ENCODE results near the gene IGFBP4.

IGFBP4 gene

GRCh38 chr17:40417609-40418427, 25.4 kb upstream of the IGFBP4 start, which contains the start of gene TOP2A:
TSS of gene TOP2A (minus strand) at chr17:40417896. CDS start at chr17:40417791, 105 bp downstream.
- peaks cover 9% of the 10 kb centered on the region for H3K4me1 Mint-ChIP-seq
- H3K4me3 Mint-ChIP-seq, result peak within 1 kb of the TSS; percentile 85
- DNase-seq (ENCODE audit: low spot score in 2 of 2), result peak; percentile 98 to 100
- no peaks in the 10 kb centered on the region for H3K27me3 Mint-ChIP-seq
- ATAC-seq (replicated peaks; ENCODE audit: extremely low read depth, poor library complexity, severe bottlenecking), result peak; percentile 100
- no peaks in the 10 kb centered on the region for H3K9me3 Mint-ChIP-seq
- H3K36me3 Mint-ChIP-seq (ENCODE audit: insufficient read depth), result peaks cover 7% of the 10 kb centered on the region
- H3K27ac Mint-ChIP-seq (ENCODE audit: low read depth), result peak within 1 kb of the TSS; percentile 41

GRCh38 chr17:40418428-40418706, 24.9 kb upstream of the IGFBP4 start:
- H3K36me3 Mint-ChIP-seq (ENCODE audit: insufficient read depth), result peaks cover 7% of the 10 kb centered on the region
- peak overlapping the region; percentile 41 for H3K27ac Mint-ChIP-seq (ENCODE audit: low read depth)
- peaks cover 9% of the 10 kb centered on the region for H3K4me1 Mint-ChIP-seq
- H3K9me3 Mint-ChIP-seq, result no peaks in the 10 kb centered on the region
- ATAC-seq (replicated peaks; ENCODE audit: extremely low read depth, poor library complexity, severe bottlenecking) (no peak), DNase-seq (ENCODE audit: low spot score in 2 of 2) (no peak)
- H3K27me3 Mint-ChIP-seq, result no peaks in the 10 kb centered on the region
- peak overlapping the region; percentile 85 for H3K4me3 Mint-ChIP-seq

DNA sequence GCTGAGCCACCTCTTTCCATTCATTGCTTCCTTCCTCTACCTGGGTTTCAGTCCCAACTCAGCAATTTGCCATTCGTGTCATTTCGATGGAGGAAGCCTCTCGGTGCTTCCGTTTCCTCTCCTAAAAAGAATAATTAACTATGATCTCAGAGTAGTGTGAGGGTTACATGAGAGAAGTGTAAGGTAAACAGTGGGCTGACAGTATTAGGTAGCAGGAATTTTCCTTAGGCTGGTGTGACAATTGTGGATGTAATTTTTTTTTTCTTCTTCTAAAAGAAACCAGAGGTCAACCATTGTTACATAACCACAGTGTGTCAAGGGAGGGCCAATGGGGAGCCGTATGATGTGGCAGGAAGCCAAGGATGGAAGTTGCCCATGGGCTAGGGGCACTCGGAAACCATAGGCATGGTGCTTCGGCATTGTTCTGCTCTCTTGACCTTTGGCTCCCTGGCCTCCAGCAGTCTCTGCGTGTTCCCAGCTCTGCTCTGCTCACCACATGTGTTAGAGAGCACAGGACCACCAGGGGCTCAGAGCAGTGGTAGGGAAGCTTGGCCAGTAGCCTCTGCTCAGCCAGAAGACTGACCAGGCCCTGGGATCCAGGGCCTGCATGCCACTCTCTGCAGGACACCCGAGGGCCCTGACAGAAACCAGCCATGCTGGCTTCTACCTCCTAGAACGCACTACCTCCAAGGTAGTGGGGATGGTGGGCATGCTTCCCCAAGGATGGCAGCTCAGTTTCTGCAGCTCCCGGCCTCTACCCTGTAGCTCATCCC, 23.5 kb upstream of the IGFBP4 start:
- H3K4me1 Mint-ChIP-seq, result peaks cover 9% of the 10 kb centered on the region
- H3K9me3 Mint-ChIP-seq, result no peaks in the 10 kb centered on the region
- no peaks in the 10 kb centered on the region for H3K27me3 Mint-ChIP-seq
- no peak overlapping the region for H3K27ac Mint-ChIP-seq (ENCODE audit: low read depth)
- H3K4me3 Mint-ChIP-seq, result peak overlapping the region; percentile 32
- DNase-seq (ENCODE audit: low spot score in 2 of 2) (no peak), ATAC-seq (replicated peaks; ENCODE audit: extremely low read depth, poor library complexity, severe bottlenecking) (no peak)
- H3K36me3 Mint-ChIP-seq (ENCODE audit: insufficient read depth), result peaks cover 7% of the 10 kb centered on the region

DNA sequence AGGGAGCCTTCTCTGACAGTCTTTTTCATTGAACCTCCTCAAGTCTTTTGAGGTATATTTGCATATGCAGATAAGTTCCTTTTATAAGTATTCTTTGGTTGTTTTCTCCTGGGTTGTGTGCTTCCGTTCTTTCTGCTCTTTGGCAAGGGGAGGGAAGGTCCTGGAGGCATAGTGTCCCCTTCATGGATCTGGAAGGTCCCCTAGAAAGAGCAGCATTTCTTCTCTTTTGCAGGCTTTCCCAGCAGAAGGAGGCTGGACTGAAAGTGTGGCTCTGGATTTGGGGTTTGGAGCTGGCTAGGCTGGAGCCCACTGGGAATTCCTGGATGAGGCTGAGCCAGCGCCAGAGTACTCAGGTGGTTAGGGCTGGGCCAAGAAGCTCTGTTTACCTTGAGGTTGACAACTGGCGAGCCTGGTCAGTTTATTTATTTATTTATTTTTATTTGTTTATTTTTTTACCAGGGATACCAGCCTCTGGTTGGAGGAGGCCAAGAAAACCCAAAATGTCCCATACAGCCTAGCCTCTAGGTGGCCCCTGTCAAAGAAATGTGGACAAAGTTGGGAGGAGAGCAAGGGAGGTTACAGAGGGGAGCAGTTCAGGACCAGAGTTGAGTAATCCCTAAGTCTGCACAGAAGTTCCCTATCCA, 20.1 kb upstream of the IGFBP4 start:
- no peaks in the 10 kb centered on the region for H3K27me3 Mint-ChIP-seq
- H3K4me3 Mint-ChIP-seq, result no peak overlapping the region
- H3K36me3 Mint-ChIP-seq (ENCODE audit: insufficient read depth), result peaks cover 3% of the 10 kb centered on the region
- H3K27ac Mint-ChIP-seq (ENCODE audit: low read depth), result no peak overlapping the region
- H3K4me1 Mint-ChIP-seq, result peaks cover 28% of the 10 kb centered on the region
- ATAC-seq (replicated peaks; ENCODE audit: extremely low read depth, poor library complexity, severe bottlenecking) (no peak), DNase-seq (ENCODE audit: low spot score in 2 of 2) (no peak)
- H3K9me3 Mint-ChIP-seq, result no peaks in the 10 kb centered on the region

GRCh38 chr17:40425741-40426140, 17.5 kb upstream of the IGFBP4 start:
- H3K4me3 Mint-ChIP-seq, result no peak overlapping the region
- no peak for ATAC-seq (replicated peaks; ENCODE audit: extremely low read depth, poor library complexity, severe bottlenecking)
- H3K36me3 Mint-ChIP-seq (ENCODE audit: insufficient read depth), result peaks cover 2% of the 10 kb centered on the region
- no peaks in the 10 kb centered on the region for H3K9me3 Mint-ChIP-seq
- no peaks in the 10 kb centered on the region for H3K27me3 Mint-ChIP-seq
- DNase-seq (ENCODE audit: low spot score in 2 of 2), result no peak
- H3K27ac Mint-ChIP-seq (ENCODE audit: low read depth), result no peak overlapping the region
- H3K4me1 Mint-ChIP-seq, result peaks cover 27% of the 10 kb centered on the region

DNA sequence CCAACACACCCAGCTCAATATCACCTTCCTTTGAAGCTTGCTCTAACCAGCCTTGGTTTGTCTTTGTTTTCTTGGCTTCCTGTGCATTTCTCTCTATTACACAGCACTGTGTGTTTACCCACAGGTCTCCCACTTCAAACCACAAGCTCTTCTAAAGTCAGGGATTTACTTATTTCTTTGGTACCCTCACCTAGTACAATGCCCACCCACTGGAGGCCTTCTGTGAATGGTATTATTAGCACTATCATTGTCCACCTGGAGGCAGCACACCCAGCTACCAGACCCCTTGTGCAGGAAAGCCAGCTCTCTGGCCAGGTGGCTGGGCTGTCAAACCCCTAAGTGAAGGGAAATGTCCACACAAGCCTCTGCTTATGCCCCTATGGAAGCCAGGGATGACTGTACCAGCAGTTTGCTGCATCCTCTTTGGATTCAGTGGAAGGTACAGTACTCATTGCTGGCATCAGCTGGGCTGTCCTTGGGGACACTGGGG, 16.2 kb upstream of the IGFBP4 start:
- Mint-ChIP-seq H3K36me3 (ENCODE audit: insufficient read depth) (peaks cover 4% of the 10 kb centered on the region), H3K4me3 (no peak overlapping the region)
- peak; percentile 86 for ATAC-seq (replicated peaks; ENCODE audit: extremely low read depth, poor library complexity, severe bottlenecking)

DNA sequence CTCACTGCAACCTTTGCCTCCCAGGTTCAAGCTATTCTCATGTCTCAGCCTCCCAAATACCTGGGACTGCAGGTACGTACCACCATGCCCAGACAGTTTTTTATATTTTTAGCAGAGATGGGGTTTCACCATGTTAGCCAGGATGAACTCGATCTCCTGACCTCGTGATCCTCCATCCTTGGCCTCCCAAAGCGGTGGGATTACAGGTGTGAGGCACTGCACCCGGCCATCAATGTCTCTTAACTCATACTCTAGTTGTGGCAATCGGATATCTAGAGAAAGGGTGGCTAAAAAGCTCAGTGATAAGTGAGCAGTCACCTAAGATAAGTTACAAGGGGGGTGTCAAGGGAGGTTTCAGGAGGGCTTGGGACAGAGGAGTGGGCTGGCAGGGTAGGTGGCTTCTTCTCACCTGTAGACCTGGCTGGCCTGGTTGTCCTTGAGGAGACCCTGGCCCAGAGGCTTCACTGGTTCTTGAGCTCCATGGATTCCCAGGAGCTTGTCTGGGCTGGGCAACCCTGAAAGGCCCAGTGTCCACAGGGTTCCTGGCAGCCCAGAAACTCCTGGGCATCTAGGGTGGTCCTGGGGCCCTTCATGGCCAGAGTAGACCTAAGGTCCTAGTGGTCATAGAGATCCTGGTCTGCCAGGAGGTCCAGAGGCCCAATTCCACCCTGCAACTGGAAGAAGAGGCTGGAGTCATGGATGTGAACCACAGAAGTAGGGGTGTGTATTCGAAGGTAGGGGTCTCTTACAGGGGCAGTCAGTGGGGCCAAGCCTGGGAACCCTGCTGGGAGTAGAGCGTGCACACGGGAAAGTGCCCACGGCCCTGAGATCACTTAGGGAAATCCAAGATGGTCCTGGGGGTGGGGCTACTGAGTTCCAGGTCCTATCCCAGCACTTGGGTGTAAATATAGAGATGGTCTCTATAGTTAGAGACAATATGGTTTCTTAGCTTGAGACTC, 12.7 kb upstream of the IGFBP4 start:
- Mint-ChIP-seq H3K36me3 (ENCODE audit: insufficient read depth) (peaks cover 4% of the 10 kb centered on the region), H3K4me3 (no peak overlapping the region), H3K27me3 (no peaks in the 10 kb centered on the region), H3K4me1 (peaks cover 30% of the 10 kb centered on the region), H3K9me3 (no peaks in the 10 kb centered on the region), H3K27ac (ENCODE audit: low read depth) (no peak overlapping the region)
- ATAC-seq (replicated peaks; ENCODE audit: extremely low read depth, poor library complexity, severe bottlenecking) (no peak), DNase-seq (ENCODE audit: low spot score in 2 of 2) (no peak)

More for the DNA sequence above, 16.2 kb upstream of the IGFBP4 start:
- peaks cover 27% of the 10 kb centered on the region for H3K4me1 Mint-ChIP-seq
- H3K9me3 Mint-ChIP-seq, result no peaks in the 10 kb centered on the region
- no peak overlapping the region for H3K27ac Mint-ChIP-seq (ENCODE audit: low read depth)
- DNase-seq (ENCODE audit: low spot score in 2 of 2), result no peak
- H3K27me3 Mint-ChIP-seq, result no peaks in the 10 kb centered on the region

GRCh38 chr17:40431231-40431602, 12.0 kb upstream of the IGFBP4 start:
- DNase-seq (ENCODE audit: low spot score in 2 of 2), result no peak

DNA sequence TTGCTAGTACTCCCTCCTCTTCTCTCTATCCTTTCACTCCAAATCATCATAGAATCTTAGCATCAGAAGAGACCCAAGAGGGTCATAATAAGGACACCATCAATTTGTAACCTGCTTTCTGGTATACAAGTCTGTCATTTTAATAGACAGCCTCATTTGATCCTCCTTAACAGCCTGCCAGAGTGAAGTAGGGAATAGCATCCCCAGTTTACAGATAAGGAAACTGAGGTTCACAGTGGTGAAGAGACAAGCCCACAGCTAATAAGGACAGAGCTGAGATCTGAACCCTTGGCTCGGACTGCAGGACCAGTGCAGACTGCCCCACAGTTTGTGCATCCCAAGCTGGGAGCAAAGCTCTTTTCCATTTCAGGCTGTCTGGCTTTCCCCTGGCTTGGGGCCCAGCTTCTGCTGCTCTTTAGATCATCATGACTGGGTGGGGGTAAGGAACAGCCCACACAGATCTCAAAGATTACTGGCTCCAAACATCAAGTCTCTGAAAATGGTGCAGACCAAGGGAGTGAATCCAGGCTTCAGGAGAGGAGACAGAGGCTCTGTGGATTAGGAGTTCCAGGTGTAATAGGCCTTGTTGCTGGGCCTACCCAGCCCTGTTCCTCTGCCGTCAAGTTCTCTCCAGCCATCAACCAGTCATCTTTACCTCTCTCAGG, 10.3 kb upstream of the IGFBP4 start:
- Mint-ChIP-seq H3K36me3 (ENCODE audit: insufficient read depth) (peaks cover 3% of the 10 kb centered on the region), H3K9me3 (no peaks in the 10 kb centered on the region), H3K27me3 (no peaks in the 10 kb centered on the region), H3K4me1 (peaks cover 5% of the 10 kb centered on the region), H3K27ac (ENCODE audit: low read depth) (no peak overlapping the region), H3K4me3 (no peak overlapping the region)
- no peak for ATAC-seq (replicated peaks; ENCODE audit: extremely low read depth, poor library complexity, severe bottlenecking)
- DNase-seq (ENCODE audit: low spot score in 2 of 2), result no peak

More at GRCh38 chr17:40431231-40431602, 12.0 kb upstream of the IGFBP4 start:
- Mint-ChIP-seq H3K27me3 (no peaks in the 10 kb centered on the region), H3K9me3 (no peaks in the 10 kb centered on the region), H3K36me3 (ENCODE audit: insufficient read depth) (peaks cover 4% of the 10 kb centered on the region), H3K4me3 (no peak overlapping the region), H3K27ac (ENCODE audit: low read depth) (no peak overlapping the region), H3K4me1 (peaks cover 23% of the 10 kb centered on the region)
- no peak for ATAC-seq (replicated peaks; ENCODE audit: extremely low read depth, poor library complexity, severe bottlenecking)

DNA sequence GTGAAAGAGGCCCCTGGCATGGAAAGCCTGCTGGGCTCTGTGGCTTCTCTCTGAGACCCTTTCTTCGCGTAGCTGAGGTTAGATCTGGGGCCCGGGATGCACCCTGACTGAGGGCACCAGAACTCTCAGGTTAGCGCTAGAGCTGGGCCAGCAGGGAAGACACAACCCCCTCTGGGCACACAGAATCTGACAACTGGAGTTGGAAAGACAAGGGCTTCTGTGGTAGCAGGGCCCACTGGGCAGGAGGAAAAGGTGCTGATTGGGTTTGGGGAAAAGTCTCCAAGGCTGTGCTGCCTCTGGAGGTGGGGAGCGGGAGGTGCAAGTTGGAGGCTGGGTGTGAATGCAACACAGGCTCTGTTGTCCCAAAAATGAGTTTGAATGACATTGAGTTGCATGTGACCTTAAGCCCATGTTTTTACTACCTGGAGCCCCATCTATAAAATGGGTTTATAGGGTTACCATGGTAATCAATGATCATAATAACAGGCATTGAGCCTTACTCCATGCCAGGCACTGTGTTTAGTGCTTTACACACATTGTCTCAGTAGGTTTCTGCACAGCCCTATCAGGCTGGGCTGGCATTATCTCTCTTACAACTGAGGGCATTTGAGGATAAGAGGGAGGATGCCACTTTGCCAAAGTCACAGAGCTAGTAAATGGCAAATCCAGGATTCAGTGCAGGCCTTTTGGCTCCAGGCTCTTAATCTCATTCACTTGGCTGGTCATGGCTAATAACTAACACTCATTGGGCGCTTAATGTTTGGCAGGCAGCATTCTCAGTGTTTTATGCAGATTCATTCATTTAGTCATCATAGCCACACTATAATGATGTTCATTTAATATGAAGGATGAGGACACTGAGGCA, 9.5 kb upstream of the IGFBP4 start:
- Mint-ChIP-seq H3K27me3 (no peaks in the 10 kb centered on the region), H3K9me3 (no peaks in the 10 kb centered on the region), H3K27ac (ENCODE audit: low read depth) (no peak overlapping the region), H3K36me3 (ENCODE audit: insufficient read depth) (peaks cover 3% of the 10 kb centered on the region), H3K4me3 (no peak overlapping the region), H3K4me1 (peaks cover 4% of the 10 kb centered on the region)
- DNase-seq (ENCODE audit: low spot score in 2 of 2), result no peak
- ATAC-seq (replicated peaks; ENCODE audit: extremely low read depth, poor library complexity, severe bottlenecking), result no peak

- Mint-ChIP-seq H3K4me3 (no peak overlapping the region), H3K36me3 (ENCODE audit: insufficient read depth) (no peaks in the 10 kb centered on the region), H3K27ac (ENCODE audit: low read depth) (no peak overlapping the region), H3K4me1 (peaks cover 4% of the 10 kb centered on the region), H3K27me3 (no peaks in the 10 kb centered on the region), H3K9me3 (no peaks in the 10 kb centered on the region)
- no peak for ATAC-seq (replicated peaks; ENCODE audit: extremely low read depth, poor library complexity, severe bottlenecking)
- no peak for DNase-seq (ENCODE audit: low spot score in 2 of 2)
Measured at GRCh38 chr17:40436636-40437035, 6.6 kb upstream of the IGFBP4 start.

Measured in central memory CD8-positive, alpha-beta T cell (primary cell).